WTC11 (cell line): ENCODE measurements around the gene CAPZB.

Experiments
- ATF3 ChIP-seq: sonication (generic); formaldehyde crosslinking; conservative IDR thresholded peaks from 2 replicates; pipeline ENCODE4 v1.8.1; 2022; ENCODE audit warnings: mild to moderate bottlenecking, missing genetic modification reagents
- CTCF ChIP-seq: fragments of 200-600 bp; IDR thresholded peaks from 2 replicates; pipeline ENCODE4 v1.8.0; 2022; ENCODE audit warnings: antibody characterized with exemption
- FOXP1 ChIP-seq: sonication (generic); formaldehyde crosslinking; IDR thresholded peaks from 2 replicates; pipeline ENCODE4 v1.8.0; 2022; ENCODE audit warnings: missing genetic modification reagents, mild to moderate bottlenecking, moderate library complexity, borderline replicate concordance
- GABPB1 ChIP-seq: sonication (generic); formaldehyde crosslinking; IDR thresholded peaks from 2 replicates; pipeline ENCODE4 v1.8.1; 2023; ENCODE audit warnings: mild to moderate bottlenecking, missing genetic modification reagents
- JUN ChIP-seq: sonication (generic); formaldehyde crosslinking; IDR thresholded peaks from 2 replicates; pipeline ENCODE4 v1.8.0; 2023; ENCODE audit warnings: mild to moderate bottlenecking, missing genetic modification reagents
- MLX ChIP-seq: sonication (generic); formaldehyde crosslinking; IDR thresholded peaks from 2 replicates; pipeline ENCODE4 v1.8.1; 2023; ENCODE audit warnings: mild to moderate bottlenecking, missing genetic modification reagents, moderate library complexity
- NR2C2 ChIP-seq: sonication (generic); formaldehyde crosslinking; IDR thresholded peaks from 2 replicates; pipeline ENCODE4 v1.8.0; 2022; ENCODE audit warnings: mild to moderate bottlenecking, missing genetic modification reagents
- SOX15 ChIP-seq: fragments of 250-450 bp; sonication (Bioruptor Pico); IDR thresholded peaks from 2 replicates; pipeline ENCODE4 v1.9.0; 2021; ENCODE audit warnings: mild to moderate bottlenecking
- TCF7 ChIP-seq: sonication (generic); formaldehyde crosslinking; IDR thresholded peaks from 2 replicates; pipeline ENCODE4 v1.8.0; 2022; ENCODE audit warnings: mild to moderate bottlenecking, low read depth, missing genetic modification reagents, moderate library complexity
- TF ChIP-seq, protein P1 (sequence below): sonication (generic); formaldehyde crosslinking; IDR thresholded peaks from 2 replicates; pipeline ENCODE4 v1.8.1; 2022; ENCODE audit warnings: low read depth, missing genetic modification reagents, borderline replicate concordance
- TF ChIP-seq, protein P2 (sequence below): sonication (generic); formaldehyde crosslinking; IDR thresholded peaks from 2 replicates; pipeline ENCODE4 v1.8.1; 2023; ENCODE audit warnings: mild to moderate bottlenecking, moderate library complexity, missing genetic modification reagents
- TF ChIP-seq, protein P3 (sequence below): sonication (generic); formaldehyde crosslinking; IDR thresholded peaks from 2 replicates; pipeline ENCODE4 v1.8.1; 2022; ENCODE audit warnings: mild to moderate bottlenecking, moderate library complexity, missing genetic modification reagents

- TF ChIP-seq ATF3 (CRISPR knock-in tag) (no peak), FOXP1 (CRISPR knock-in tag) (no peak), CTCF (no peak), TCF7 (CRISPR knock-in tag) (no peak), MLX (CRISPR knock-in tag) (no peak), GABPB1 (no peak), JUN (CRISPR knock-in tag) (no peak), SOX15 (CRISPR knock-in tag) (no peak), NR2C2 (CRISPR knock-in tag) (no peak)
- TF ChIP-seq, protein P1, sequence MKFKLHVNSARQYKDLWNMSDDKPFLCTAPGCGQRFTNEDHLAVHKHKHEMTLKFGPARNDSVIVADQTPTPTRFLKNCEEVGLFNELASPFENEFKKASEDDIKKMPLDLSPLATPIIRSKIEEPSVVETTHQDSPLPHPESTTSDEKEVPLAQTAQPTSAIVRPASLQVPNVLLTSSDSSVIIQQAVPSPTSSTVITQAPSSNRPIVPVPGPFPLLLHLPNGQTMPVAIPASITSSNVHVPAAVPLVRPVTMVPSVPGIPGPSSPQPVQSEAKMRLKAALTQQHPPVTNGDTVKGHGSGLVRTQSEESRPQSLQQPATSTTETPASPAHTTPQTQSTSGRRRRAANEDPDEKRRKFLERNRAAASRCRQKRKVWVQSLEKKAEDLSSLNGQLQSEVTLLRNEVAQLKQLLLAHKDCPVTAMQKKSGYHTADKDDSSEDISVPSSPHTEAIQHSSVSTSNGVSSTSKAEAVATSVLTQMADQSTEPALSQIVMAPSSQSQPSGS (CRISPR knock-in tag) = no peak
- TF ChIP-seq, protein P2, sequence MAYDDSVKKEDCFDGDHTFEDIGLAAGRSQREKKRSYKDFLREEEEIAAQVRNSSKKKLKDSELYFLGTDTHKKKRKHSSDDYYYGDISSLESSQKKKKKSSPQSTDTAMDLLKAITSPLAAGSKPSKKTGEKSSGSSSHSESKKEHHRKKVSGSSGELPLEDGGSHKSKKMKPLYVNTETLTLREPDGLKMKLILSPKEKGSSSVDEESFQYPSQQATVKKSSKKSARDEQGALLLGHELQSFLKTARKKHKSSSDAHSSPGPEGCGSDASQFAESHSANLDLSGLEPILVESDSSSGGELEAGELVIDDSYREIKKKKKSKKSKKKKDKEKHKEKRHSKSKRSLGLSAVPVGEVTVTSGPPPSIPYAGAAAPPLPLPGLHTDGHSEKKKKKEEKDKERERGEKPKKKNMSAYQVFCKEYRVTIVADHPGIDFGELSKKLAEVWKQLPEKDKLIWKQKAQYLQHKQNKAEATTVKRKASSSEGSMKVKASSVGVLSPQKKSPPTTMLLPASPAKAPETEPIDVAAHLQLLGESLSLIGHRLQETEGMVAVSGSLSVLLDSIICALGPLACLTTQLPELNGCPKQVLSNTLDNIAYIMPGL (CRISPR knock-in tag) = no peak
- TF ChIP-seq, protein P3, sequence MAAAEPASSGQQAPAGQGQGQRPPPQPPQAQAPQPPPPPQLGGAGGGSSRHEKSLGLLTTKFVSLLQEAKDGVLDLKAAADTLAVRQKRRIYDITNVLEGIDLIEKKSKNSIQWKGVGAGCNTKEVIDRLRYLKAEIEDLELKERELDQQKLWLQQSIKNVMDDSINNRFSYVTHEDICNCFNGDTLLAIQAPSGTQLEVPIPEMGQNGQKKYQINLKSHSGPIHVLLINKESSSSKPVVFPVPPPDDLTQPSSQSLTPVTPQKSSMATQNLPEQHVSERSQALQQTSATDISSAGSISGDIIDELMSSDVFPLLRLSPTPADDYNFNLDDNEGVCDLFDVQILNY (CRISPR knock-in tag) = no peak
These were observed 148.8 kb downstream of the CAPZB start for GRCh38 chr1:19336543-19336942.
